ENCODE measurements around the gene ATP6V1E1. TPM values are rescaled to one million over a fixed set of nuclear protein-coding genes. Genes with fewer than 3 reads are reported as not detected.

ATP6V1E1 gene
- total and polyA plus RNA-seq, 9 of the 15 experiments (the other 6 are each of a cell fraction or from before 2014, with no cell fraction given) = 122 to 249 (median 179) TPM

GRCh38 chr22:17549655-17550054 is 78.9 kb downstream of the ATP6V1E1 start:
- no peak for ATAC-seq
- intact Hi-C loops (cut with micrococcal nuclease) (no loop called here), in situ Hi-C loops (cut with MboI) (loop anchor here (10.0 kb wide), 2 partner anchors 185 to 525 kb away; partner anchors contain the start of gene PEX26)
- 5% methylated on average over 5 of the region's 5 CpGs for WGBS (ENCODE audit: insufficient coverage, low coverage, missing lambda C conversion rate)
- Histone ChIP-seq H3K9ac (ENCODE audit: insufficient read depth in 1 of 2, low read depth in 2 of 2, low read length in 2 of 2) (no peak overlapping the region), H3K9me1 (ENCODE audit: control insufficient read depth, insufficient read depth, low read length) (no peaks in the 10 kb centered on the region), H3K27ac (ENCODE audit: extremely low read depth, low read depth, low read length) (no peak overlapping the region), H4K20me1 (replicated peaks; ENCODE audit: control insufficient read depth, insufficient read depth, low read length) (no peaks in the 10 kb centered on the region), H3K36me3 (ENCODE audit: control insufficient read depth, insufficient read depth, low read length) (no peaks in the 10 kb centered on the region), H3K4me3 (no peak overlapping the region), H3K79me2 (ENCODE audit: control insufficient read depth, insufficient read depth, low read length) (no peaks in the 10 kb centered on the region), H3K4me2 (ENCODE audit: insufficient read depth, low read length) (no peak overlapping the region), H3K4me1 (replicated peaks in 1 of 2; ENCODE audit: control insufficient read depth in 2 of 2, insufficient read depth in 2 of 2, low read length in 2 of 2) (0 out of 5 replicates have a peak, but pooled peaks cover 0 to 4% of the 10 kb centered on the region in 2 experiments), H3K27me3 (ENCODE audit: control insufficient read depth in 2 of 2, insufficient read depth in 2 of 2, low read length in 2 of 2) (peaks cover 45 to 53% of the 10 kb centered on the region in 2 experiments), H2AFZ (ENCODE audit: low read depth, low read length) (no peak overlapping the region), H3K9me3 (replicated peaks; ENCODE audit: control insufficient read depth, insufficient read depth, low read depth, low read length) (no peaks in the 10 kb centered on the region)
- POLR2A ChIA-PET = no interaction called here
- DNase-seq (ENCODE audit: extremely low read depth in 1 of 4, low spot score in 3 of 4) = no peak
- FAIRE-seq = no peak
- no TSS peak for BruUV-seq (replicated peaks)
- CTCF ChIA-PET (ENCODE audit: low intra/inter-chr PET ratio) = no interaction called here
- TF ChIP-seq WHSC1 (IDR thresholded peaks at IDR 0.05; ENCODE audit: low read length) (no peak), ZBTB5 (IDR thresholded peaks at IDR 0.05) (no peak), ZNF174 (CRISPR knock-in tag; IDR thresholded peaks at IDR 0.05) (no peak), ZNF766 (CRISPR knock-in tag; conservative IDR thresholded peaks at IDR 0.05) (no peak), ZNF707 (CRISPR knock-in tag; conservative IDR thresholded peaks at IDR 0.05) (no peak), BDP1 (IDR thresholded peaks at IDR 0.05; ENCODE audit: insufficient read depth, insufficient read length) (no peak), ZNF586 (CRISPR knock-in tag; conservative IDR thresholded peaks at IDR 0.05) (no peak), ZEB2 (IDR thresholded peaks at IDR 0.05) (no peak)
- TF ChIP-seq, protein P1, sequence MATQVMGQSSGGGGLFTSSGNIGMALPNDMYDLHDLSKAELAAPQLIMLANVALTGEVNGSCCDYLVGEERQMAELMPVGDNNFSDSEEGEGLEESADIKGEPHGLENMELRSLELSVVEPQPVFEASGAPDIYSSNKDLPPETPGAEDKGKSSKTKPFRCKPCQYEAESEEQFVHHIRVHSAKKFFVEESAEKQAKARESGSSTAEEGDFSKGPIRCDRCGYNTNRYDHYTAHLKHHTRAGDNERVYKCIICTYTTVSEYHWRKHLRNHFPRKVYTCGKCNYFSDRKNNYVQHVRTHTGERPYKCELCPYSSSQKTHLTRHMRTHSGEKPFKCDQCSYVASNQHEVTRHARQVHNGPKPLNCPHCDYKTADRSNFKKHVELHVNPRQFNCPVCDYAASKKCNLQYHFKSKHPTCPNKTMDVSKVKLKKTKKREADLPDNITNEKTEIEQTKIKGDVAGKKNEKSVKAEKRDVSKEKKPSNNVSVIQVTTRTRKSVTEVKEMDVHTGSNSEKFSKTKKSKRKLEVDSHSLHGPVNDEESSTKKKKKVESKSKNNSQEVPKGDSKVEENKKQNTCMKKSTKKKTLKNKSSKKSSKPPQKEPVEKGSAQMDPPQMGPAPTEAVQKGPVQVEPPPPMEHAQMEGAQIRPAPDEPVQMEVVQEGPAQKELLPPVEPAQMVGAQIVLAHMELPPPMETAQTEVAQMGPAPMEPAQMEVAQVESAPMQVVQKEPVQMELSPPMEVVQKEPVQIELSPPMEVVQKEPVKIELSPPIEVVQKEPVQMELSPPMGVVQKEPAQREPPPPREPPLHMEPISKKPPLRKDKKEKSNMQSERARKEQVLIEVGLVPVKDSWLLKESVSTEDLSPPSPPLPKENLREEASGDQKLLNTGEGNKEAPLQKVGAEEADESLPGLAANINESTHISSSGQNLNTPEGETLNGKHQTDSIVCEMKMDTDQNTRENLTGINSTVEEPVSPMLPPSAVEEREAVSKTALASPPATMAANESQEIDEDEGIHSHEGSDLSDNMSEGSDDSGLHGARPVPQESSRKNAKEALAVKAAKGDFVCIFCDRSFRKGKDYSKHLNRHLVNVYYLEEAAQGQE (IDR thresholded peaks at IDR 0.05; ENCODE audit: borderline replicate concordance) = no peak
- TF ChIP-seq, protein P1 (CRISPR knock-in tag; IDR thresholded peaks at IDR 0.05; ENCODE audit: low read depth) = no peak
- TF ChIP-seq, protein P2, sequence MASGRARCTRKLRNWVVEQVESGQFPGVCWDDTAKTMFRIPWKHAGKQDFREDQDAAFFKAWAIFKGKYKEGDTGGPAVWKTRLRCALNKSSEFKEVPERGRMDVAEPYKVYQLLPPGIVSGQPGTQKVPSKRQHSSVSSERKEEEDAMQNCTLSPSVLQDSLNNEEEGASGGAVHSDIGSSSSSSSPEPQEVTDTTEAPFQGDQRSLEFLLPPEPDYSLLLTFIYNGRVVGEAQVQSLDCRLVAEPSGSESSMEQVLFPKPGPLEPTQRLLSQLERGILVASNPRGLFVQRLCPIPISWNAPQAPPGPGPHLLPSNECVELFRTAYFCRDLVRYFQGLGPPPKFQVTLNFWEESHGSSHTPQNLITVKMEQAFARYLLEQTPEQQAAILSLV (tag; IDR thresholded peaks at IDR 0.05) = no peak
- TF ChIP-seq, protein P3, sequence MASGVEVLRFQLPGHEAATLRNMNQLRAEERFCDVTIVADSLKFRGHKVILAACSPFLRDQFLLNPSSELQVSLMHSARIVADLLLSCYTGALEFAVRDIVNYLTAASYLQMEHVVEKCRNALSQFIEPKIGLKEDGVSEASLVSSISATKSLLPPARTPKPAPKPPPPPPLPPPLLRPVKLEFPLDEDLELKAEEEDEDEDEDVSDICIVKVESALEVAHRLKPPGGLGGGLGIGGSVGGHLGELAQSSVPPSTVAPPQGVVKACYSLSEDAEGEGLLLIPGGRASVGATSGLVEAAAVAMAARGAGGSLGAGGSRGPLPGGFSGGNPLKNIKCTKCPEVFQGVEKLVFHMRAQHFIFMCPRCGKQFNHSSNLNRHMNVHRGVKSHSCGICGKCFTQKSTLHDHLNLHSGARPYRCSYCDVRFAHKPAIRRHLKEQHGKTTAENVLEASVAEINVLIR (CRISPR knock-in tag; IDR thresholded peaks at IDR 0.05) = no peak
